ENCODE measurements around the gene STAG3.
"Not testable (repeated sequence)": the region's sequence is repeated elsewhere in the genome, so short reads cannot be mapped to it uniquely, and the experiment has no call there.

The STAG3 gene

GRCh38 chr7:100217934-100218333, 40.2 kb downstream of the STAG3 start:
- not testable (repeated sequence) for DNase-seq

- no peak for DNase-seq
These were observed 41.6 kb downstream of the STAG3 start for GRCh38 chr7:100219271-100219737.

GRCh38 chr7:100219801-100220585, 42.3 kb downstream of the STAG3 start, which contains the start of gene PVRIG:
Gene PVRIG, plus strand, starts transcription at chr7:100219949. Its CDS starts 22 bp downstream, at chr7:100219971.
- not testable (repeated sequence) for DNase-seq

GRCh38 chr7:100220586-100221230, 43.0 kb downstream of the STAG3 start:
- DNase-seq, result no peak

GRCh38 chr7:100221231-100221718, 43.6 kb downstream of the STAG3 start:
- DNase-seq, result no peak

- no peak for DNase-seq
These were observed 44.2 kb downstream of the STAG3 start for GRCh38 chr7:100221767-100222444.

- no peak for DNase-seq
These were observed 44.9 kb downstream of the STAG3 start for GRCh38 chr7:100222445-100223132.

- DNase-seq, result not testable (repeated sequence)
These were observed 45.7 kb downstream of the STAG3 start for GRCh38 chr7:100223376-100223927.

GRCh38 chr7:100224891-100225290, 47.2 kb downstream of the STAG3 start:
- DNase-seq, result not testable (repeated sequence)

GRCh38 chr7:100234660-100235317, 57.1 kb downstream of the STAG3 start:
- not testable (repeated sequence) for DNase-seq

GRCh38 chr7:100239975-100240374, 62.3 kb downstream of the STAG3 start:
- DNase-seq, result not testable (repeated sequence)

GRCh38 chr7:100243385-100243784, 65.7 kb downstream of the STAG3 start:
- DNase-seq, result not testable (repeated sequence)

GRCh38 chr7:100244988-100245605, 67.4 kb downstream of the STAG3 start:
- not testable (repeated sequence) for DNase-seq

GRCh38 chr7:100246121-100246864, 68.6 kb downstream of the STAG3 start:
- not testable (repeated sequence) for DNase-seq

- not testable (repeated sequence) for DNase-seq
These were observed 69.1 kb downstream of the STAG3 start for GRCh38 chr7:100246865-100247137.

GRCh38 chr7:100247152-100247757, 69.5 kb downstream of the STAG3 start:
- no peak for DNase-seq

- DNase-seq, result no peak
These were observed 70.8 kb downstream of the STAG3 start for GRCh38 chr7:100248483-100248882.

- no peak for DNase-seq
These were observed 79.3 kb downstream of the STAG3 start for GRCh38 chr7:100257017-100257416.

- not testable (repeated sequence) for DNase-seq
These were observed 82.3 kb downstream of the STAG3 start for GRCh38 chr7:100259984-100260383.

- not testable (repeated sequence) for DNase-seq
These were observed 85.2 kb downstream of the STAG3 start for GRCh38 chr7:100262896-100263295.

All from retina (tissue), 1 donor.